Measurements from ENCODE around the gene SHH. TPM values are rescaled to one million over a fixed set of nuclear protein-coding genes. Genes with fewer than 3 reads are reported as not detected.

SHH gene
- total and polyA plus RNA-seq, 2 donors (not counting 1 experiment from before 2014, with no cell fraction given), result under 0.01 TPM; not detected in 1

GRCh38 chr7:155763691-155764437, 48.4 kb downstream of the SHH start:
- DNase-seq (ENCODE audit: low read depth in 2 of 2), result peak in 1 of 2 donors; percentile 16
- no peak overlapping the region for H3K4me2 ChIP-seq (ENCODE audit: extremely low read depth, insufficient read depth, low read length)
- no peaks in the 10 kb centered on the region for H3K9me3 ChIP-seq (ENCODE audit: control insufficient read depth, insufficient read depth, low read depth, low read length)
- no peaks in the 10 kb centered on the region for H3K27me3 ChIP-seq (ENCODE audit: control insufficient read depth, insufficient read depth, low read length)
- H3K9ac ChIP-seq (ENCODE audit: insufficient read depth, low read length), result peak overlapping the region; percentile 28
- H3K27ac ChIP-seq (ENCODE audit: insufficient read depth, low read length), result peak overlapping the region; percentile 55
- no peak overlapping the region for H2AFZ ChIP-seq (ENCODE audit: low read length)
- no peaks in the 10 kb centered on the region for H4K20me1 ChIP-seq (ENCODE audit: control insufficient read depth, extremely low read depth, insufficient read depth, low read length)
- H3K36me3 ChIP-seq (ENCODE audit: control insufficient read depth, insufficient read depth, low read length), result peaks cover 5% of the 10 kb centered on the region
- H3K4me1 ChIP-seq (ENCODE audit: control insufficient read depth, extremely low read depth, insufficient read depth, low read length), result no peaks in the 10 kb centered on the region
- H3K4me3 ChIP-seq (replicated peaks in 1 of 4; ENCODE audit: control extremely low read depth in 1 of 4, insufficient read depth in 1 of 4, low read depth in 3 of 4, low read length in 4 of 4), result no peak overlapping the region
- H3K79me2 ChIP-seq (ENCODE audit: control insufficient read depth, insufficient read depth, low read length), result peaks cover 16% of the 10 kb centered on the region
- TF ChIP-seq EZH2 (IDR thresholded peaks at IDR 0.05; ENCODE audit: low read length, missing control alignments), result no peak
- TF ChIP-seq CTCF (conservative IDR thresholded peaks at IDR 0.05 in 1 of 2, IDR thresholded peaks at IDR 0.05 in 1 of 2; ENCODE audit: low read depth in 1 of 2, low read length in 2 of 2), result no peak

GRCh38 chr7:155763122-155763521, 49.1 kb downstream of the SHH start:
- no peaks in the 10 kb centered on the region for H3K27me3 ChIP-seq (ENCODE audit: control insufficient read depth, insufficient read depth, low read length)
- H2AFZ ChIP-seq (ENCODE audit: low read length), result no peak overlapping the region
- peak overlapping the region; percentile 55 for H3K27ac ChIP-seq (ENCODE audit: insufficient read depth, low read length)
- H3K4me1 ChIP-seq (ENCODE audit: control insufficient read depth, extremely low read depth, insufficient read depth, low read length), result no peaks in the 10 kb centered on the region
- H4K20me1 ChIP-seq (ENCODE audit: control insufficient read depth, extremely low read depth, insufficient read depth, low read length), result no peaks in the 10 kb centered on the region
- H3K79me2 ChIP-seq (ENCODE audit: control insufficient read depth, insufficient read depth, low read length), result peaks cover 18% of the 10 kb centered on the region
- H3K9me3 ChIP-seq (ENCODE audit: control insufficient read depth, insufficient read depth, low read depth, low read length), result no peaks in the 10 kb centered on the region
- no peak for TF ChIP-seq EZH2 (IDR thresholded peaks at IDR 0.05; ENCODE audit: low read length, missing control alignments)
- TF ChIP-seq CTCF (conservative IDR thresholded peaks at IDR 0.05 in 1 of 2, IDR thresholded peaks at IDR 0.05 in 1 of 2; ENCODE audit: low read depth in 1 of 2, low read length in 2 of 2), result no peak
- H3K9ac ChIP-seq (ENCODE audit: insufficient read depth, low read length), result no peak overlapping the region
- H3K36me3 ChIP-seq (ENCODE audit: control insufficient read depth, insufficient read depth, low read length), result peaks cover 5% of the 10 kb centered on the region
- no peak for DNase-seq (ENCODE audit: low read depth in 2 of 2)
- no peak overlapping the region for H3K4me2 ChIP-seq (ENCODE audit: extremely low read depth, insufficient read depth, low read length)
- no peak overlapping the region for H3K4me3 ChIP-seq (replicated peaks in 1 of 4; ENCODE audit: control extremely low read depth in 1 of 4, insufficient read depth in 1 of 4, low read depth in 3 of 4, low read length in 4 of 4)

- peaks cover 19% of the 10 kb centered on the region for H3K79me2 ChIP-seq (ENCODE audit: control insufficient read depth, insufficient read depth, low read length)
- TF ChIP-seq CTCF (conservative IDR thresholded peaks at IDR 0.05 in 1 of 2, IDR thresholded peaks at IDR 0.05 in 1 of 2; ENCODE audit: low read depth in 1 of 2, low read length in 2 of 2) (no peak), EZH2 (IDR thresholded peaks at IDR 0.05; ENCODE audit: low read length, missing control alignments) (no peak)
- no peak overlapping the region for H3K4me3 ChIP-seq (replicated peaks in 1 of 4; ENCODE audit: control extremely low read depth in 1 of 4, insufficient read depth in 1 of 4, low read depth in 3 of 4, low read length in 4 of 4)
- H3K9me3 ChIP-seq (ENCODE audit: control insufficient read depth, insufficient read depth, low read depth, low read length), result no peaks in the 10 kb centered on the region
- no peak overlapping the region for H3K4me2 ChIP-seq (ENCODE audit: extremely low read depth, insufficient read depth, low read length)
- DNase-seq (ENCODE audit: low read depth in 2 of 2), result no peak
- H4K20me1 ChIP-seq (ENCODE audit: control insufficient read depth, extremely low read depth, insufficient read depth, low read length), result no peaks in the 10 kb centered on the region
- H3K36me3 ChIP-seq (ENCODE audit: control insufficient read depth, insufficient read depth, low read length), result peaks cover 3% of the 10 kb centered on the region
- H3K9ac ChIP-seq (ENCODE audit: insufficient read depth, low read length), result no peak overlapping the region
- H2AFZ ChIP-seq (ENCODE audit: low read length), result no peak overlapping the region
- H3K27me3 ChIP-seq (ENCODE audit: control insufficient read depth, insufficient read depth, low read length), result no peaks in the 10 kb centered on the region
- H3K4me1 ChIP-seq (ENCODE audit: control insufficient read depth, extremely low read depth, insufficient read depth, low read length), result no peaks in the 10 kb centered on the region
- no peak overlapping the region for H3K27ac ChIP-seq (ENCODE audit: insufficient read depth, low read length)
Observed at GRCh38 chr7:155762655-155763054, 49.6 kb downstream of the SHH start.
